Common myeloid progenitor, CD34-positive (primary cell): Measurements from ENCODE around the gene TMF1.

ENCODE experiments used
- CTCF ChIA-PET: fragments of 350-600 bp; sonication (Branson Sonifier 250); formaldehyde crosslinking; loops from one replicate; lab custom pipeline; 2021; ENCODE audit warnings: antibody characterized with exemption; lab: Charles Lee
- POLR2A ChIA-PET: fragments of 350-600 bp; sonication (Branson Sonifier 250); formaldehyde crosslinking; loops from one replicate; lab custom pipeline; 2021; ENCODE audit warnings: antibody characterized with exemption; lab: Charles Lee
- DNase-seq, 3 donors: peaks; one replicate each; pipeline versions ENCODE4 v3.0.0 to v3.0.0-alpha.2; 2013
- H3K27ac ChIP-seq, 2 experiments: 1 replicate in 1 of 2; 2 replicates in 1 of 2; pipeline ENCODE4 v1.7.0; 2013; ENCODE audit warnings: inconsistent platforms in 2 of 2, low read length in 2 of 2, mild to moderate bottlenecking in 2 of 2, low read depth in 1 of 2, moderate library complexity in 1 of 2; ENCODE audit not compliant: severe bottlenecking in 2 of 2, insufficient read depth in 1 of 2, poor library complexity in 1 of 2
- H3K27me3 ChIP-seq, 5 experiments: replicated peaks in 2 of 5; 1 replicate in 3 of 5; 2 replicates in 2 of 5; pipeline versions ENCODE4 v1.6.1 to v1.7.0; 2013; ENCODE audit warnings: low read length in 4 of 5, mild to moderate bottlenecking in 2 of 5, moderate library complexity in 2 of 5, inconsistent platforms in 1 of 5; ENCODE audit not compliant: insufficient read depth in 5 of 5, control insufficient read depth in 4 of 5
- H3K36me3 ChIP-seq, 4 experiments: 1 replicate in 2 of 4; 2 replicates in 2 of 4; pipeline versions ENCODE4 v1.6.1 to v1.7.0; 2013; ENCODE audit warnings: low read length in 3 of 4, control low read depth in 1 of 4, mild to moderate bottlenecking in 1 of 4; ENCODE audit not compliant: control insufficient read depth in 4 of 4, insufficient read depth in 4 of 4
- H3K4me1 ChIP-seq, 4 experiments: 1 replicate in 3 of 4; 2 replicates in 1 of 4; pipeline versions ENCODE4 v1.6.1 to v1.7.1; 2013; ENCODE audit warnings: low read length in 3 of 4, mild to moderate bottlenecking in 3 of 4, control low read depth in 1 of 4, inconsistent platforms in 1 of 4, moderate library complexity in 1 of 4; ENCODE audit not compliant: control insufficient read depth in 4 of 4, insufficient read depth in 4 of 4; ENCODE audit errors: control extremely low read depth in 1 of 4
- H3K4me3 ChIP-seq, 7 experiments: 1 replicate in 4 of 7; 2 replicates in 3 of 7; pipeline versions ENCODE4 v1.5.1 to v1.7.0; 2013; ENCODE audit warnings: mild to moderate bottlenecking in 7 of 7, low read length in 6 of 7, moderate library complexity in 6 of 7, inconsistent platforms in 2 of 7, low read depth in 2 of 7, control low read depth in 1 of 7; ENCODE audit not compliant: insufficient read depth in 4 of 7, control insufficient read depth in 1 of 7; ENCODE audit errors: extremely low read depth in 1 of 7
- H3K9me3 ChIP-seq, 5 experiments: 1 replicate in 4 of 5; 2 replicates in 1 of 5; pipeline versions ENCODE4 v1.6.1 to v1.7.1; 2013; ENCODE audit warnings: low read length in 4 of 5, mild to moderate bottlenecking in 2 of 5, inconsistent platforms in 1 of 5, low read depth in 1 of 5, moderate library complexity in 1 of 5; ENCODE audit not compliant: control insufficient read depth in 4 of 5, insufficient read depth in 2 of 5; ENCODE audit errors: control extremely low read depth in 1 of 5
- WGBS: methylation state at CpG from one replicate; pipeline ENCODE4 v1.1.5; 2013; ENCODE audit not compliant: insufficient coverage; 5-methylcytosine and 5-hydroxymethylcytosine counted together

The TMF1 gene

DNA sequence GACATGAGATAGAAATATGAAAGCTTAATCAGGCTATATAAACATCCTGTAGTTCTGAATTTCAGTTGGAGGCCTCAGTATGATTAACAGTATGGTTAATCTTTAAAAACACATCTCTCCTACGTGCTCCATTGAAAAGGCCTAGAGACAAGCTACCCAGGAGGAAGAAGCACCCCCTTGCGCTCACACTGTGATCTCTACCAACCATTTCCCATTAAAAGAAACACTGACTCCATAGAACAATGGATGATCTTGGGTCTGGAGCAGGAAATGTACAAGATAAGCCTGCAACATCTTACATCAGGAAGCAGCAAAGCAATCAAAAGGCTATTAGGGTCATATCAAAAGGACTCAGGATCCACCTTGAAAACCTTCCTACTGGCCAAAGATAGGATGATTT lies 35.2 kb downstream of the TMF1 start:
- WGBS = 100% methylated on average over 1 of the region's 2 CpGs
- no peak overlapping the region for H3K4me3 ChIP-seq
- ChIA-PET CTCF (interaction anchor here (1.7 kb wide), 2 partner anchors 8 to 15 kb away, joined by 3 to 4 read pairs; no protein-coding TSS in a partner anchor), POLR2A (interaction anchor here (0.6 kb wide), 1 partner anchor 294 kb away, joined by 3 read pairs; no protein-coding TSS in a partner anchor)
- DNase-seq = no peak
- no peaks in the 10 kb centered on the region for H3K9me3 ChIP-seq
- H3K27me3 ChIP-seq = no peaks in the 10 kb centered on the region
- no peak overlapping the region for H3K27ac ChIP-seq
- H3K4me1 ChIP-seq = peaks cover 0 to 17% (median 8%) of the 10 kb centered on the region in 4 experiments
- peaks cover 0 to 9% (median 3%) of the 10 kb centered on the region in 4 experiments for H3K36me3 ChIP-seq

DNA sequence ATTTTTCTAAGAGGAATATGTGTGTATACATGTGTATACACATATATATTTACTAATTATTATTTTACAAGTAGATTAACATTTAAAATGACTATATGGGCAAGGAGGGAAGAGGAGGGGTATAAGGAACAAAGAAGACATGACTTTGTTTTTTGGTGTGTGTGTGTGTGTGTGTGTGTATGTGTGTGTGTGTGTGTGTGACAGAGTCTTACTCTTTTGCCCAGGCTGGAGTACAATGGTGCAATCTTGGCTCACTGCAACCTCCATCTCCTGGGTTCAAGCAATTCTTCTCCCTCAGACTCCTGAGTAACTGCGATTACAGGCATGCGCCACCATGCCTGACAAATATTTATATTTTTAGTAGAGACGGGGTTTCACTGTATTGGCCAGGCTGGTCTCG lies 36.0 kb downstream of the TMF1 start:
- Histone ChIP-seq H3K27ac (no peak overlapping the region), H3K27me3 (no peaks in the 10 kb centered on the region), H3K36me3 (peaks cover 0 to 9% (median 1%) of the 10 kb centered on the region in 4 experiments), H3K9me3 (no peaks in the 10 kb centered on the region), H3K4me3 (no peak overlapping the region), H3K4me1 (peaks cover 0 to 17% (median 8%) of the 10 kb centered on the region in 4 experiments)
- no peak for DNase-seq
- CTCF ChIA-PET = interaction anchor here (1.7 kb wide), 2 partner anchors 9 to 15 kb away, joined by 3 to 4 read pairs; no protein-coding TSS in a partner anchor
- POLR2A ChIA-PET = no interaction called here
- WGBS = 100% methylated on average over 1 of the region's 4 CpGs

DNA sequence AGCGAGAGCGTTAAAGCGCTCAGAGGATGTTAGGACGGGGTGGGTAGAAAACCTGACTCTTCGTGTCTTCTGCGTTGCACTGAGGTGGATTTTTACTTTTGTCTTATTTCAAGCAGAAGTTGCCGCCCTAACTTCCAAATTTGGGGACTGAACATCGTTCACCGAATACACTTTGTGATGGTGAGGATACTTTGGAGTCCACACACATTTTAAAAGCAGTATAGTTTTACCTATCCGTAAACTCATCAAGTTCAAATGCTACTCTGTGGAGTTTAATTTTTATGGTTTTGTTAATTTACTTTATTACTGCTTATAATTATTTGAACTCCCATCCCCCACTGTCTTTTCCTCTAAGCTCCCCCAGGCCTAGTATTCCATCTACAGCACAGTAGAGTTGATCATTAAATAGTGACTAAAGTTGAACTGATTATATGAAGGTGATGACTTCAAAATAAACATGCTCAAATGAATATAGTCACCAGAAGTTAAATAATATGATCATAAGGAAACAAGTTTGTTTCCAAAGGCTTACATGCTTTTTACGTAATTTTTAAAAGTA lies 38.0 kb downstream of the TMF1 start:
- ChIA-PET POLR2A (interaction anchor here (1.0 kb wide), 1 partner anchor 69 kb away, joined by 3 read pairs; no protein-coding TSS in a partner anchor), CTCF (interaction anchor here (1.0 to 1.4 kb wide), 4 partner anchors 10 to 106 kb away, joined by 3 to 6 read pairs (median 4); no protein-coding TSS in a partner anchor)
- Histone ChIP-seq H3K36me3 (peaks cover 0 to 25% (median 5%) of the 10 kb centered on the region in 4 experiments), H3K4me1 (peaks cover 0 to 17% (median 8%) of the 10 kb centered on the region in 4 experiments), H3K27me3 (no peaks in the 10 kb centered on the region), H3K4me3 (peak overlapping the region; percentile 42 to 90 (median 82)), H3K9me3 (no peaks in the 10 kb centered on the region), H3K27ac (no peak overlapping the region)
- DNase-seq = no peak
- WGBS = 0% methylated on average over 4 of the region's 11 CpGs

DNA sequence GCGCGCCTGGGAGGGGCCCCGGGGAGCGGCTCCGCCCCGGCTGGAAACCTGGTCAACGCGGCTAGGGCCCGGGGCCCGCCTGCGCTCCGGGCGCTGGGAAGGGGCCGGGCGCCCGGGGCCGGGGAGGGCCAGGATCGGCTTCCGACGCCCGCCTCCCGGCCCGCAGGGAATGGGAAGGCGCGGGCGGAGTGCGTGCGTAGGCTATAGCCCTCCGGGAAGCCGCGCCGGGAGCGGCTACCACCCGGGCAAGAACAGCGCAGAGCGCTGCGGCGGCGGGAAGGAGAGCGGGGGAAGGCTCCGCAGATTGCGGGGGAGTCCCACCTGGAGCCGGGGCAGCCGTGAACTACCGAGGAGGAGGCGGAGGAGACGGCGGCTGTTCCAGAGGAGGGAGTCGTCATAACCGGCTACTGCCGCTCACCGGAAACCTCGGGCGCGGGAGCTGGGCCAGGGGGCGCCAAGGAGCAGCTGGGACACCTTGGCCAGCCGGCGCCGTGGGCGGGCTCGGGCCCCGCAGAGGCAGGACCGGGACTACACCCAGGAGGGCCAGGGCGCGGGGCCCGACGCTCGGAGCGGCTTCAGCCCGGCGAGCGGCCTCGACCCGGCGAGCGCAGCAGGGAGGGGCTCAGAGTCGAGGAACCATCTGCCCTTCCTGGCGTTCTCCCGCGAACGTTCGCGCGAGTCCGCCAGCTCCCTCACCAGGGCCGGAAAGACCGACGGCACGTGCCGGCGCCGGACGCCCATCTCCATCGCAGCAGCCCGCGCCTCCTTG lies 38.7 kb downstream of the TMF1 start, which contains the start of gene EOGT:
EOGT (minus strand) TSS at position 432 of the 769 bp plus-strand sequence. CDS start 3,838 bp downstream, outside the sequence.
- ChIA-PET CTCF (interaction anchor here (0.6 to 1.4 kb wide), 6 partner anchors 10 to 118 kb away, joined by 3 to 6 read pairs (median 4); no protein-coding TSS in a partner anchor), POLR2A (interaction anchor here (1.0 to 1.2 kb wide), 2 partner anchors 37 to 70 kb away, joined by 3 to 4 read pairs; no protein-coding TSS in a partner anchor)
- Histone ChIP-seq H3K27ac (no peak within 1 kb of the TSS), H3K4me3 (peak within 1 kb of the TSS; percentile 42 to 90 (median 82)), H3K27me3 (no peaks in the 10 kb centered on the region), H3K9me3 (no peaks in the 10 kb centered on the region), H3K36me3 (peaks cover 0 to 28% (median 12%) of the 10 kb centered on the region in 4 experiments), H3K4me1 (peaks cover 0 to 17% (median 9%) of the 10 kb centered on the region in 4 experiments)
- peak; percentile 82 to 89 (median 86) for DNase-seq
- 0% methylated on average over 87 of the region's 96 CpGs for WGBS

DNA sequence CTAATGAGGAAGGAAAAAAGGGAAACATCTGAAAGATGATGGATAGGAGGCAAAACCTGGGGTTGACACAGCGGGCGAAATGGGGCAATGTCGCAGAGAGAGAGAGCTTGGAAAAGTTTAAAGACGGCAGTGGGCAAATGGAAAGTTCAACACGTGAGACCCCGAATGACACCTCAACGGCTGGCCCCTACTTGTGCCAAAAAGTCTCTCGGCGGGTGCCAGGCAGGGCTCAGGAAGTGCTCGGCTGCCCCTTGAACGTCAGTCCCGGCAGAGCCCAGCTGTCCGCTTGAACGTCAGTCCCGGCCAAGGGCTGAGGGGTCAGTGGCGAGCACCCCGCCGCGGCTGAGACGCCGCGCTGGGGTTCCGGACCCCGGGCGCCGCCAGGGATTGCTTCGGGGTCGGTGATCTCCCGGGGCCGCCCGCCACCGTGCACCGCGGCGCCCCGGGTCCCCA lies 39.3 kb downstream of the TMF1 start:
- Histone ChIP-seq H3K4me3 (peak overlapping the region; percentile 42 to 90 (median 82)), H3K27ac (no peak overlapping the region), H3K9me3 (no peaks in the 10 kb centered on the region), H3K4me1 (peaks cover 0 to 17% (median 9%) of the 10 kb centered on the region in 4 experiments), H3K27me3 (no peaks in the 10 kb centered on the region), H3K36me3 (peaks cover 0 to 31% (median 14%) of the 10 kb centered on the region in 4 experiments)
- peak; percentile 8 to 44 (median 43) for DNase-seq
- ChIA-PET CTCF (interaction anchor here (0.6 to 1.4 kb wide), 5 partner anchors 9 to 118 kb away, joined by 3 to 5 read pairs (median 4); no protein-coding TSS in a partner anchor), POLR2A (interaction anchor here (0.6 to 1.2 kb wide), 3 partner anchors 38 to 313 kb away, joined by 3 to 6 read pairs (median 4); no protein-coding TSS in a partner anchor)
- under 1% methylated on average over 36 of the region's 36 CpGs for WGBS

DNA sequence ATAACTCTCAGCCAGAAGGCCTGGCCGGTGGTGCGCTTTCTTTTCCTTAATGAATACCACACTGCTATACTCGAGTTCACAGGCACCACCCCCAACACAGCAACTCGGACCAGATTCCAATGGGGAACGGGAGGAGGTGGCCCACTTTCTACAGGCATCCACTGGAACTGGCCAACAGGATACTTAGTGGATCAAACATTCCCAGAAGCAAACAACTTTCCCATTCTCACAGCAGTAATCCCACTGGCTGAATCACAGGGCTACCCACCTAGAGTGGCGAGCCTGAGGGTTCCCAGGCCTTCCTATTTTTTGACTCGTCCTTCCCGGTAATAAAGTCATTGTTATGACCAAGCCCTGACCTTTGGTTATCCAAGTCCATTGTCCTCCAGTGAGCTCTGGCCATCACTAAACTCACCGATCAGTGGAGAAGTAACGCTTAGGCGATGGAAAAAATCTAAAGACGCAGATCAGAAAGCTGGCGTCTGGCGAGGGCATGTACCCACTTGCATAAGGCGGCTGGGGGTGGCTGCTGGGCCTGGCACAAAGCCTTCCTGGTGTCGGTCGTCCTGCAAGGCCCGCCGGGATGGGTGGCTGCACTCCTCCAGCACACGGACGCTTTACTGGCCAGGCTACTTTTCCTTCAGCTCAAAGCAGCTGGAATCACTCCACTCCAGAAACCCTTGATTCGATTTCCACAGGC lies 39.9 kb downstream of the TMF1 start:
- WGBS = 93% methylated on average over 20 of the region's 22 CpGs
- Histone ChIP-seq H3K4me3 (peak overlapping the region in 6 of 7 experiments; percentile 42 to 90 (median 84)), H3K9me3 (no peaks in the 10 kb centered on the region), H3K27ac (no peak overlapping the region), H3K27me3 (no peaks in the 10 kb centered on the region), H3K4me1 (peaks cover 0 to 17% (median 9%) of the 10 kb centered on the region in 4 experiments), H3K36me3 (peaks cover 0 to 31% (median 15%) of the 10 kb centered on the region in 4 experiments)
- DNase-seq = no peak
- ChIA-PET POLR2A (interaction anchor here (0.6 to 1.2 kb wide), 2 partner anchors 38 to 314 kb away, joined by 4 to 6 read pairs; no protein-coding TSS in a partner anchor), CTCF (interaction anchor here (0.8 to 1.3 kb wide), 2 partner anchors 9 to 33 kb away, joined by 3 to 5 read pairs; no protein-coding TSS in a partner anchor)
